AG10803 (cell line): ENCODE data around the gene IFNA14.
"Not testable (repeated sequence)": the region's sequence is repeated elsewhere in the genome, so short reads cannot be mapped to it uniquely, and the experiment has no call there.

Experiments used
- DNase-seq: peaks from one replicate; pipeline ENCODE4 v3.0.0; 2010; ENCODE audit warnings: low read depth
- H3K4me3 ChIP-seq: 2 replicates; pipeline ENCODE4 v1.5.1; 2011; ENCODE audit warnings: mild to moderate bottlenecking, low read length, control low read depth
- TF ChIP-seq, protein P1 (sequence below): conservative IDR thresholded peaks from 2 replicates; pipeline ENCODE4 v1.5.1; 2011; ENCODE audit warnings: mild to moderate bottlenecking, low read length, control low read depth, inconsistent platforms

IFNA14 gene

DNA sequence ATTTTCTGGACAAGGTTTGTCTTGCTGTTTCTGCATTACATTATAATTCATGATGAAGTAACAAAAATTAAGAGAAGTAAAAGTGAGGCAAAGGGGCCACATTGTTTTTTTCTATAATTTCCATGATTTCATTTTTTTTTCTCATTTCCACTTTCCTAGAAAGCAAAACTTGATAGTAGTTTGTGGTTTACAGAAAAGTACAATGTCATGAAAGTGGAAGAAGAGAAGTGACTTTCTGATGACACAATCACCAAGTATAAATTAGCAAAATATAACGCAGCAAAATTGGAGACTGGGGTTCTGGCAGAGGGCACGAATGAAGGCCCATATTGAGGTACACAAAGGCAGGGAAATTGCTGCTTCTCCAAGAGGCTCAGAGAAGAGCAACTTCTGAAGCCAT is 5.0 kb upstream of the IFNA14 start:
- H3K4me3 ChIP-seq: no peak overlapping the region
- DNase-seq: no peak
- TF ChIP-seq, protein P1, sequence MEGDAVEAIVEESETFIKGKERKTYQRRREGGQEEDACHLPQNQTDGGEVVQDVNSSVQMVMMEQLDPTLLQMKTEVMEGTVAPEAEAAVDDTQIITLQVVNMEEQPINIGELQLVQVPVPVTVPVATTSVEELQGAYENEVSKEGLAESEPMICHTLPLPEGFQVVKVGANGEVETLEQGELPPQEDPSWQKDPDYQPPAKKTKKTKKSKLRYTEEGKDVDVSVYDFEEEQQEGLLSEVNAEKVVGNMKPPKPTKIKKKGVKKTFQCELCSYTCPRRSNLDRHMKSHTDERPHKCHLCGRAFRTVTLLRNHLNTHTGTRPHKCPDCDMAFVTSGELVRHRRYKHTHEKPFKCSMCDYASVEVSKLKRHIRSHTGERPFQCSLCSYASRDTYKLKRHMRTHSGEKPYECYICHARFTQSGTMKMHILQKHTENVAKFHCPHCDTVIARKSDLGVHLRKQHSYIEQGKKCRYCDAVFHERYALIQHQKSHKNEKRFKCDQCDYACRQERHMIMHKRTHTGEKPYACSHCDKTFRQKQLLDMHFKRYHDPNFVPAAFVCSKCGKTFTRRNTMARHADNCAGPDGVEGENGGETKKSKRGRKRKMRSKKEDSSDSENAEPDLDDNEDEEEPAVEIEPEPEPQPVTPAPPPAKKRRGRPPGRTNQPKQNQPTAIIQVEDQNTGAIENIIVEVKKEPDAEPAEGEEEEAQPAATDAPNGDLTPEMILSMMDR: no peak

DNA sequence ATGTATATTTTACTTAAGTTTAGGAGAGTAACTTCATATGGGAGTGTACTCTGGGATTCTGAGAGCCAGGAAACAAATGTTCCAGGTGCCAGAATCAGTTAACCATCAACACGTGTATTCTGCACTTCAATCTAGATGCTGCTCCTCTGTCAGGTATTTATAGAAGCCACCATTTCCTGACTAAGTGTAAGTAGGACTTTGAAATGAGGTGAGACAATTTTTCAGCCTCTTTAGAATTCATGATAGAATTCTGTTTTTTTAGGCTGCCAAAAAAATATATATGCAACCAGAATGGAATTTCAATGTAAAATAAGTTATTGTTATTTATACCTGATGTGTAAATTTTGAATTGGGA is 3.5 kb downstream of the IFNA14 start:
- not testable (repeated sequence) for H3K4me3 ChIP-seq

DNA sequence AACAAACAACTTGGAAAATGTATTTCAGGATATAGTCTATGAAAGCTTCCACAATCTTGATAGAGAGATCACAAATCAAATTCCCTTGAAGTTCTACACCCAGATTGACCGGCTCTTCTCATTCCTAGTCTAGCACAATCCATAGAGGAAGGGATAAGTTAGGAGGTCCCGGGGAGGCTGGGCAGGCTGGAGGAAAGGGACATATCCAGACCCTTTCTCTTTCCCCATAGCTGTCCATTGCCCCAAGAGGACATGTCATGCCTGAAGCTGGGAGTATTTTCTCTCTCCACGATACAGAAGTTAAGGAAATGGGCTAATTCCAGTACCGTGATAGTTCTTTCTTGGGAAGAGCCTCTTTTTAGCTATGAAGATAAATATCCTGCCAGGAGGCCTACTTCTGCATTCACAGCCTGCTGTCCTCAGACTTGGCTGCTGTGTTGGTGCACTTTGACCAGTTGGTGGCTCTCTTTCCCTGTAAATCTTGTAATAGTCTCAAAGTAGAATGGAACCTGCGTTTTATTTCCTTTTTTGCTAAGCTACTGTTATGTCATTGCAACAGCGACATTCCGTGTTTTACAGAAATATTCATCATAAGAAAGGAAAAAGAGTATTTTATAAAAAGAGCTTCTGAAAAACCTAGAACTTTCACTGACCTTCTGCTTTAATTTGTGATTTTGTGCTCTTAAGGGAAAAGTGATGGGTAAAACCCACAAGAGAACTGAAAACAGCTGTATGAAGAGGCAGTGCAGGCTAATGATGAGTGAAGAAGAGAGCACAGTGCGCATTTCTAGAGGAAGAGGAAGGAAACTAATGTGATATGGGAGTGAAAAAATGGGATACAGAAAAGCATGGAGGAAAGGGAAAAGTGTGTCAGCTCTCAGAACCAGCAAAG is 4.1 kb downstream of the IFNA14 start:
- peak; percentile 44 for DNase-seq
- TF ChIP-seq, protein P1: peak; percentile 62
- not testable (repeated sequence) for H3K4me3 ChIP-seq

More for the DNA sequence above, 3.5 kb downstream of the IFNA14 start:
- DNase-seq: not testable (repeated sequence)

DNA sequence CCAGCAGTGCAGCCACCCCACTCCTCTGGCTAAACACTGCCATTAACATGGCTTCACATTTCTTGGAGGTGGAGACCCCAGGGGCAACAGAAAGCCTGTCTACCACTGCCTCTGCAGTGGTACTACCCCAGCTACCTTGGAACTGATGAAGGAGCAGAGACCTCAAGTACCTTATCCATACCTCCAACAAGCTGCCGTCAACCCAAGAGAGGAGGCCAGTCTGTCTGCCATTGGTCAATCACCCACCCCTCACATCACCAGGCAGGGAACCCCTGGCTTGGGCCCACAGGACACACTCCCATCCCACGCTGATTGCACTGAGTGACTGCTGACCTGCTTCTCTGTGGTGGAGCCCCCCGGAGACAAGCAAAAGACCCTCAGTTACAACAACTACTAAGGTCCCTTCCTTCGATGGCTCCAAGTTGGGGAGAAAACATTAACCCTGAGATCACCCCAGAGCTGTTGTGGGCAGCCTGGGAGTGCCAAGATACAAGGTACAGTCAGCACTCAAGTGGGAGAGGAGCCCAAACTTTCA is 5.6 kb downstream of the IFNA14 start:
- no peak for DNase-seq
- TF ChIP-seq, protein P1: no peak
- H3K4me3 ChIP-seq: no peak overlapping the region

DNA sequence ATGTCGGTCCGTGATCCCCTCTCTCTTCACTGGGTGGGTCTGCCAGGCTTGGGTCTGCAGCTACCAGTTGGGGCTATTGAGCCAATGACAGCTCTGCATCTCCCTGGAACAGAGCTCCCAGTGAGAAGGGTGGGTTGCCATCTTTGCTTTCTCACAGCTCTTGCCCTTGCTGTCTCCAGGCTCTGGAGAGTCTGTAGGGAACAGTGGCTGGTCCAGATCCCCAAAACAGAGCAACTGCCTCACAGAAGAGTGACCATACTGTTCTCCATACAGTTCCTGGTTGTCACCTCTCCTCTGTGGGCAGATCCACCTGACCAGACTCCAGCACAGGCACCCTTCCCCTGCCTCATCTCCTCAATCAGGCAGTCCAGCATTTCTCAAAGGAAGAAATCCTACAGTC is 6.5 kb downstream of the IFNA14 start:
- TF ChIP-seq, protein P1: no peak
- H3K4me3 ChIP-seq: no peak overlapping the region
- DNase-seq: no peak

DNA sequence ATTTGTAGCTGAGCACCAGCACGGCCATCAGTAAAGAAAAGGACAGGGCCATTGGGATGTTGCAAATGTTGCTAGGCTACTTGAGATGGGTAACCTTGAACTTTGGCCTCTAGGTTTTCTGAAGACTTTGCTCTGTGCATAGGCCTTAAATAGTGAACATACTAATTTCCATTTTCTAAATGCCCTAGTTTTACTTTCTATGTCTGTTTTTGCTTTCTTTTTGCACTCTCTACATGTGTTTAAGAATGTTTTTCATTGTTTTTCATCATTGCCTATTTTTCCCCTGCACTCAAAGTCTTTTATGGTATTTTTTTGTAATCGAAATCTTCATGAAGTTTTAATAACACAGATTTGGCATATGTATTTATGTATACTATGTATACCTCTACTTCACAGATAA is 11.7 kb downstream of the IFNA14 start, which contains the start of gene IFNA17:
Gene IFNA17 (minus strand): TSS at position 101 of the 400 bp plus-strand sequence. CDS start 49 bp downstream, at position 52.
- H3K4me3 ChIP-seq: no peak within 1 kb of the TSS
- no peak for DNase-seq
- TF ChIP-seq, protein P1: no peak

DNA sequence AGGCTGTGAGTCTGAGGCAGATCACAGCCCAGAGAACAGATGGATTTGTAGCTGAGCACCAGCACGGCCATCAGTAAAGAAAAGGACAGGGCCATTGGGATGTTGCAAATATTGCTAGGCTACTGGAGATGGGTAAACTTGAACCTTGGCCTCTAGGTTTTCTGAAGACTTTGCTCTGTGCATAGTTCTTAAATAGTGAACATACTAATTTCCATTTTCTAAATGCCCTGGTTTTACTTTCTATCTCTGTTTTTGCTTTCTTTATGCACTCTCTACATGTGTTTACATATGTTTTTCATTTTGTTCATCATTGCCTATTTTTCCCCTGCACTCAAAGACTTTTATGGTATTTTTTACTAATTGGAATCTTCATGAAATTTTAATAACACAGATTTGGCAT is 22.6 kb downstream of the IFNA14 start, which contains the start of gene IFNA16:
Gene IFNA16 (minus strand): TSS at position 101 of the 400 bp plus-strand sequence. CDS start 6 bp downstream, at position 95.
- H3K4me3 ChIP-seq, DNase-seq: not testable (repeated sequence)
